HL-60 (cell line): ENCODE data around the gene TALDO1.

Experiments
- POLR2AphosphoS5 ChIP-seq: IDR thresholded peaks from 2 replicates; pipeline ENCODE4 v1.6.1; 2012; ENCODE audit warnings: low read depth
- TF ChIP-seq, protein P1 (sequence below): IDR thresholded peaks from one replicate; pipeline ENCODE4 v1.5.1; 2011; ENCODE audit warnings: low read length, control low read depth, inconsistent platforms; ENCODE audit not compliant: insufficient read depth
- TF ChIP-seq, protein P2 (sequence below): IDR thresholded peaks from 2 replicates; pipeline ENCODE4 v1.6.1; 2012; ENCODE audit warnings: low read depth; ENCODE audit not compliant: insufficient replicate concordance

DNA sequence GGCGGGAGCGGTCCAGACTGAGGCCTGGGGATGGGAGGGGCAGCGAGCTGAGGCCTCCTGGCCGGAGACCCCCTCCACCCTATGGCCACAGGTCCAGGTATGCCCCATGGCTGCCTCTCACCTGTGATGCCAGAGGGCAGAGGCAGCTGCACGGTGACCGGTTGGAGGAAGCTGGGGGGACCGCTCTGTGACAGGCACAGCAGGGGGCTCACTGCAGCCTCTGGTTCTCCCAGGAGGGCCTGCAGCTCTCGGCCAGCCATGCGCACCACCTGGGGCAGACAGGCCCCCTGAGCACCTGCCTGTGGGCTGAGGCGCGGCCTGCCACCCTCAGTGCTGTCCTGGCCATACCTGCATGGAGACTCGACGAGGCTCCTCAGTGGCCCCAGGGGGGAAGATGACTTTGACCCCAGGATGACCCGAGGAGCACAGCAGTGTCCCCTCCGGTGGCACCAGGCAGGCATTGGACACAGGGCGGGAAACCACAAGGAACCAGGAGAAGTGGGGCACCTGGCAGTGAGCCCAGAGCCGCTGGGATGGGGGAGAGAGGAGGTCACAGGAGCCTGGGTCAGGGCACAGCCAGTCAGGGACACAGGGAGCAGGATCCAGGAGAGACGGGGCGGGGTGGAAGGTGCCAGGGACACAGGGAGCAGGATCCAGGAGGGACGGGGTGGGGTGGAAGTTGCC lies 54.0 kb downstream of the TALDO1 start:
- TF ChIP-seq, protein P1, sequence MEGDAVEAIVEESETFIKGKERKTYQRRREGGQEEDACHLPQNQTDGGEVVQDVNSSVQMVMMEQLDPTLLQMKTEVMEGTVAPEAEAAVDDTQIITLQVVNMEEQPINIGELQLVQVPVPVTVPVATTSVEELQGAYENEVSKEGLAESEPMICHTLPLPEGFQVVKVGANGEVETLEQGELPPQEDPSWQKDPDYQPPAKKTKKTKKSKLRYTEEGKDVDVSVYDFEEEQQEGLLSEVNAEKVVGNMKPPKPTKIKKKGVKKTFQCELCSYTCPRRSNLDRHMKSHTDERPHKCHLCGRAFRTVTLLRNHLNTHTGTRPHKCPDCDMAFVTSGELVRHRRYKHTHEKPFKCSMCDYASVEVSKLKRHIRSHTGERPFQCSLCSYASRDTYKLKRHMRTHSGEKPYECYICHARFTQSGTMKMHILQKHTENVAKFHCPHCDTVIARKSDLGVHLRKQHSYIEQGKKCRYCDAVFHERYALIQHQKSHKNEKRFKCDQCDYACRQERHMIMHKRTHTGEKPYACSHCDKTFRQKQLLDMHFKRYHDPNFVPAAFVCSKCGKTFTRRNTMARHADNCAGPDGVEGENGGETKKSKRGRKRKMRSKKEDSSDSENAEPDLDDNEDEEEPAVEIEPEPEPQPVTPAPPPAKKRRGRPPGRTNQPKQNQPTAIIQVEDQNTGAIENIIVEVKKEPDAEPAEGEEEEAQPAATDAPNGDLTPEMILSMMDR, result no peak
- TF ChIP-seq, protein P2, sequence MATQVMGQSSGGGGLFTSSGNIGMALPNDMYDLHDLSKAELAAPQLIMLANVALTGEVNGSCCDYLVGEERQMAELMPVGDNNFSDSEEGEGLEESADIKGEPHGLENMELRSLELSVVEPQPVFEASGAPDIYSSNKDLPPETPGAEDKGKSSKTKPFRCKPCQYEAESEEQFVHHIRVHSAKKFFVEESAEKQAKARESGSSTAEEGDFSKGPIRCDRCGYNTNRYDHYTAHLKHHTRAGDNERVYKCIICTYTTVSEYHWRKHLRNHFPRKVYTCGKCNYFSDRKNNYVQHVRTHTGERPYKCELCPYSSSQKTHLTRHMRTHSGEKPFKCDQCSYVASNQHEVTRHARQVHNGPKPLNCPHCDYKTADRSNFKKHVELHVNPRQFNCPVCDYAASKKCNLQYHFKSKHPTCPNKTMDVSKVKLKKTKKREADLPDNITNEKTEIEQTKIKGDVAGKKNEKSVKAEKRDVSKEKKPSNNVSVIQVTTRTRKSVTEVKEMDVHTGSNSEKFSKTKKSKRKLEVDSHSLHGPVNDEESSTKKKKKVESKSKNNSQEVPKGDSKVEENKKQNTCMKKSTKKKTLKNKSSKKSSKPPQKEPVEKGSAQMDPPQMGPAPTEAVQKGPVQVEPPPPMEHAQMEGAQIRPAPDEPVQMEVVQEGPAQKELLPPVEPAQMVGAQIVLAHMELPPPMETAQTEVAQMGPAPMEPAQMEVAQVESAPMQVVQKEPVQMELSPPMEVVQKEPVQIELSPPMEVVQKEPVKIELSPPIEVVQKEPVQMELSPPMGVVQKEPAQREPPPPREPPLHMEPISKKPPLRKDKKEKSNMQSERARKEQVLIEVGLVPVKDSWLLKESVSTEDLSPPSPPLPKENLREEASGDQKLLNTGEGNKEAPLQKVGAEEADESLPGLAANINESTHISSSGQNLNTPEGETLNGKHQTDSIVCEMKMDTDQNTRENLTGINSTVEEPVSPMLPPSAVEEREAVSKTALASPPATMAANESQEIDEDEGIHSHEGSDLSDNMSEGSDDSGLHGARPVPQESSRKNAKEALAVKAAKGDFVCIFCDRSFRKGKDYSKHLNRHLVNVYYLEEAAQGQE, result no peak
- TF ChIP-seq POLR2AphosphoS5, result no peak
